ENCODE data around the gene DNPH1.
A peak's percentile ranks its signal among the peaks of the same experiment; 100 is the strongest.

The DNPH1 gene

GRCh38 chr6:43228951-43229802, at the start of gene DNPH1:
DNPH1 (minus strand) TSS chr6:43229481; CDS start chr6:43229456, 25 bp downstream.
- peaks cover 5% of the 10 kb centered on the region; the same call in 1 of the 2 replicates for H3K4me1 ChIP-seq (ENCODE audit: insufficient read depth, low read length)
- no peaks in the 10 kb centered on the region; the same call in 1 of the 2 replicates for H3K36me3 ChIP-seq (ENCODE audit: insufficient read depth, low read length)
- H3K9me3 ChIP-seq (ENCODE audit: control insufficient read depth, insufficient read depth, low read length): no peaks in the 10 kb centered on the region
- H3K9ac ChIP-seq (ENCODE audit: low read depth, low read length): peak within 1 kb of the TSS; percentile 68

- Histone ChIP-seq H3K4me1 (ENCODE audit: insufficient read depth, low read length) (peaks cover 23% of the 10 kb centered on the region), H3K9me3 (ENCODE audit: control insufficient read depth, insufficient read depth, low read length) (no peaks in the 10 kb centered on the region), H3K9ac (ENCODE audit: low read depth, low read length) (no peak overlapping the region), H3K36me3 (ENCODE audit: insufficient read depth, low read length) (no peaks in the 10 kb centered on the region)
Measured at GRCh38 chr6:43278524-43279078, 49.3 kb upstream of the DNPH1 start.

- Histone ChIP-seq H3K4me1 (ENCODE audit: insufficient read depth, low read length) (peaks cover 23% of the 10 kb centered on the region), H3K9me3 (ENCODE audit: control insufficient read depth, insufficient read depth, low read length) (no peaks in the 10 kb centered on the region), H3K36me3 (ENCODE audit: insufficient read depth, low read length) (no peaks in the 10 kb centered on the region), H3K9ac (ENCODE audit: low read depth, low read length) (no peak overlapping the region)
Measured at GRCh38 chr6:43277643-43278523, 48.6 kb upstream of the DNPH1 start.

- H3K4me1 ChIP-seq (ENCODE audit: insufficient read depth, low read length): peaks cover 23% of the 10 kb centered on the region
- no peaks in the 10 kb centered on the region for H3K9me3 ChIP-seq (ENCODE audit: control insufficient read depth, insufficient read depth, low read length)
Measured at GRCh38 chr6:43277306-43277642, 48.0 kb upstream of the DNPH1 start.

GRCh38 chr6:43276577-43277305, 47.5 kb upstream of the DNPH1 start:
- Histone ChIP-seq H3K9me3 (ENCODE audit: control insufficient read depth, insufficient read depth, low read length) (no peaks in the 10 kb centered on the region), H3K36me3 (ENCODE audit: insufficient read depth, low read length) (no peaks in the 10 kb centered on the region), H3K9ac (ENCODE audit: low read depth, low read length) (peak overlapping the region; percentile 49; the same call in 1 of the 2 replicates), H3K4me1 (ENCODE audit: insufficient read depth, low read length) (peaks cover 23% of the 10 kb centered on the region)

More at GRCh38 chr6:43277306-43277642, 48.0 kb upstream of the DNPH1 start:
- Histone ChIP-seq H3K36me3 (ENCODE audit: insufficient read depth, low read length) (no peaks in the 10 kb centered on the region), H3K9ac (ENCODE audit: low read depth, low read length) (no peak overlapping the region)

- Histone ChIP-seq H3K36me3 (ENCODE audit: insufficient read depth, low read length) (no peaks in the 10 kb centered on the region), H3K9me3 (ENCODE audit: control insufficient read depth, insufficient read depth, low read length) (no peaks in the 10 kb centered on the region), H3K4me1 (ENCODE audit: insufficient read depth, low read length) (peaks cover 23% of the 10 kb centered on the region), H3K9ac (ENCODE audit: low read depth, low read length) (peak overlapping the region; percentile 49; the same call in 1 of the 2 replicates)
Measured at GRCh38 chr6:43275801-43276576, 46.7 kb upstream of the DNPH1 start.

GRCh38 chr6:43274916-43275597, 45.8 kb upstream of the DNPH1 start:
- peaks cover 27% of the 10 kb centered on the region for H3K4me1 ChIP-seq (ENCODE audit: insufficient read depth, low read length)
- peak overlapping the region; percentile 49; the same call in 1 of the 2 replicates for H3K9ac ChIP-seq (ENCODE audit: low read depth, low read length)
- no peaks in the 10 kb centered on the region for H3K9me3 ChIP-seq (ENCODE audit: control insufficient read depth, insufficient read depth, low read length)
- H3K36me3 ChIP-seq (ENCODE audit: insufficient read depth, low read length): no peaks in the 10 kb centered on the region

- Histone ChIP-seq H3K4me1 (ENCODE audit: insufficient read depth, low read length) (peaks cover 29% of the 10 kb centered on the region), H3K9me3 (ENCODE audit: control insufficient read depth, insufficient read depth, low read length) (no peaks in the 10 kb centered on the region), H3K9ac (ENCODE audit: low read depth, low read length) (peak overlapping the region; percentile 41; the same call in 1 of the 2 replicates), H3K36me3 (ENCODE audit: insufficient read depth, low read length) (no peaks in the 10 kb centered on the region)
Measured at GRCh38 chr6:43274127-43274915, 45.0 kb upstream of the DNPH1 start.

- no peaks in the 10 kb centered on the region for H3K9me3 ChIP-seq (ENCODE audit: control insufficient read depth, insufficient read depth, low read length)
- H3K36me3 ChIP-seq (ENCODE audit: insufficient read depth, low read length): no peaks in the 10 kb centered on the region
- H3K4me1 ChIP-seq (ENCODE audit: insufficient read depth, low read length): peaks cover 29% of the 10 kb centered on the region
- no peak overlapping the region for H3K9ac ChIP-seq (ENCODE audit: low read depth, low read length)
Measured at GRCh38 chr6:43273707-43274106, 44.4 kb upstream of the DNPH1 start.

- Histone ChIP-seq H3K36me3 (ENCODE audit: insufficient read depth, low read length) (no peaks in the 10 kb centered on the region), H3K9ac (ENCODE audit: low read depth, low read length) (no peak overlapping the region), H3K4me1 (ENCODE audit: insufficient read depth, low read length) (peaks cover 27% of the 10 kb centered on the region), H3K9me3 (ENCODE audit: control insufficient read depth, insufficient read depth, low read length) (no peaks in the 10 kb centered on the region)
Measured at GRCh38 chr6:43271944-43272343, 42.7 kb upstream of the DNPH1 start.

- Histone ChIP-seq H3K36me3 (ENCODE audit: insufficient read depth, low read length) (no peaks in the 10 kb centered on the region), H3K9ac (ENCODE audit: low read depth, low read length) (no peak overlapping the region), H3K9me3 (ENCODE audit: control insufficient read depth, insufficient read depth, low read length) (no peaks in the 10 kb centered on the region), H3K4me1 (ENCODE audit: insufficient read depth, low read length) (peaks cover 22% of the 10 kb centered on the region; the same call in 1 of the 2 replicates)
Measured at GRCh38 chr6:43271103-43271815, 42.0 kb upstream of the DNPH1 start.
